Liver (tissue), 3 donors: ENCODE data around the gene TMEM204.

Experiments
- GABPA ChIP-seq, 2 donors: IDR thresholded peaks in 1 of 2; conservative IDR thresholded peaks in 1 of 2; 2 replicates each; pipeline ENCODE4 v1.6.1; 2016; ENCODE audit warnings: antibody characterized with exemption in 2 of 2, mild to moderate bottlenecking in 1 of 2, moderate library complexity in 1 of 2
- RAD21 ChIP-seq, 2 donors: IDR thresholded peaks; 2 replicates each; pipeline ENCODE4 v1.6.1; 2016; ENCODE audit warnings: antibody characterized with exemption in 2 of 2, mild to moderate bottlenecking in 2 of 2
- RXRA ChIP-seq, 2 donors: IDR thresholded peaks; 2 replicates each; pipeline ENCODE4 v1.6.1; 2017 to 2018; ENCODE audit warnings: antibody characterized with exemption in 2 of 2, mild to moderate bottlenecking in 1 of 2
- SP1 ChIP-seq: IDR thresholded peaks from 2 replicates; pipeline ENCODE4 v1.6.1; 2018; ENCODE audit warnings: antibody characterized with exemption, mild to moderate bottlenecking
- TAF1 ChIP-seq: conservative IDR thresholded peaks from 2 replicates; pipeline ENCODE4 v1.6.1; 2016; ENCODE audit warnings: antibody characterized with exemption, mild to moderate bottlenecking
- YY1 ChIP-seq: IDR thresholded peaks from 2 replicates; pipeline ENCODE4 v1.6.1; 2016; ENCODE audit warnings: antibody characterized with exemption, mild to moderate bottlenecking
- ZBTB33 ChIP-seq: IDR thresholded peaks from 2 replicates; pipeline ENCODE4 v1.6.1; 2016; ENCODE audit warnings: antibody characterized with exemption
- TF ChIP-seq, protein P1 (sequence below): IDR thresholded peaks from 2 replicates; pipeline ENCODE4 v1.6.1; 2016; ENCODE audit warnings: antibody characterized with exemption, mild to moderate bottlenecking
- TF ChIP-seq, protein P2 (sequence below): fragments of 150-350 bp; IDR thresholded peaks from 2 replicates; pipeline ENCODE4 v1.5.1; 2017; ENCODE audit warnings: improper control_type of control experiment, low read depth, low read length; ENCODE audit not compliant: missing input control
- donor health status: healthy.
- donor health status: healthy.

- TF ChIP-seq, protein P1, sequence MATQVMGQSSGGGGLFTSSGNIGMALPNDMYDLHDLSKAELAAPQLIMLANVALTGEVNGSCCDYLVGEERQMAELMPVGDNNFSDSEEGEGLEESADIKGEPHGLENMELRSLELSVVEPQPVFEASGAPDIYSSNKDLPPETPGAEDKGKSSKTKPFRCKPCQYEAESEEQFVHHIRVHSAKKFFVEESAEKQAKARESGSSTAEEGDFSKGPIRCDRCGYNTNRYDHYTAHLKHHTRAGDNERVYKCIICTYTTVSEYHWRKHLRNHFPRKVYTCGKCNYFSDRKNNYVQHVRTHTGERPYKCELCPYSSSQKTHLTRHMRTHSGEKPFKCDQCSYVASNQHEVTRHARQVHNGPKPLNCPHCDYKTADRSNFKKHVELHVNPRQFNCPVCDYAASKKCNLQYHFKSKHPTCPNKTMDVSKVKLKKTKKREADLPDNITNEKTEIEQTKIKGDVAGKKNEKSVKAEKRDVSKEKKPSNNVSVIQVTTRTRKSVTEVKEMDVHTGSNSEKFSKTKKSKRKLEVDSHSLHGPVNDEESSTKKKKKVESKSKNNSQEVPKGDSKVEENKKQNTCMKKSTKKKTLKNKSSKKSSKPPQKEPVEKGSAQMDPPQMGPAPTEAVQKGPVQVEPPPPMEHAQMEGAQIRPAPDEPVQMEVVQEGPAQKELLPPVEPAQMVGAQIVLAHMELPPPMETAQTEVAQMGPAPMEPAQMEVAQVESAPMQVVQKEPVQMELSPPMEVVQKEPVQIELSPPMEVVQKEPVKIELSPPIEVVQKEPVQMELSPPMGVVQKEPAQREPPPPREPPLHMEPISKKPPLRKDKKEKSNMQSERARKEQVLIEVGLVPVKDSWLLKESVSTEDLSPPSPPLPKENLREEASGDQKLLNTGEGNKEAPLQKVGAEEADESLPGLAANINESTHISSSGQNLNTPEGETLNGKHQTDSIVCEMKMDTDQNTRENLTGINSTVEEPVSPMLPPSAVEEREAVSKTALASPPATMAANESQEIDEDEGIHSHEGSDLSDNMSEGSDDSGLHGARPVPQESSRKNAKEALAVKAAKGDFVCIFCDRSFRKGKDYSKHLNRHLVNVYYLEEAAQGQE = no peak
- TF ChIP-seq, protein P2, sequence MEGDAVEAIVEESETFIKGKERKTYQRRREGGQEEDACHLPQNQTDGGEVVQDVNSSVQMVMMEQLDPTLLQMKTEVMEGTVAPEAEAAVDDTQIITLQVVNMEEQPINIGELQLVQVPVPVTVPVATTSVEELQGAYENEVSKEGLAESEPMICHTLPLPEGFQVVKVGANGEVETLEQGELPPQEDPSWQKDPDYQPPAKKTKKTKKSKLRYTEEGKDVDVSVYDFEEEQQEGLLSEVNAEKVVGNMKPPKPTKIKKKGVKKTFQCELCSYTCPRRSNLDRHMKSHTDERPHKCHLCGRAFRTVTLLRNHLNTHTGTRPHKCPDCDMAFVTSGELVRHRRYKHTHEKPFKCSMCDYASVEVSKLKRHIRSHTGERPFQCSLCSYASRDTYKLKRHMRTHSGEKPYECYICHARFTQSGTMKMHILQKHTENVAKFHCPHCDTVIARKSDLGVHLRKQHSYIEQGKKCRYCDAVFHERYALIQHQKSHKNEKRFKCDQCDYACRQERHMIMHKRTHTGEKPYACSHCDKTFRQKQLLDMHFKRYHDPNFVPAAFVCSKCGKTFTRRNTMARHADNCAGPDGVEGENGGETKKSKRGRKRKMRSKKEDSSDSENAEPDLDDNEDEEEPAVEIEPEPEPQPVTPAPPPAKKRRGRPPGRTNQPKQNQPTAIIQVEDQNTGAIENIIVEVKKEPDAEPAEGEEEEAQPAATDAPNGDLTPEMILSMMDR = no peak
- TF ChIP-seq RAD21 (IDR thresholded peaks at IDR 0.05) = no peak
- no peak for TF ChIP-seq ZBTB33
- no peak for TF ChIP-seq YY1
- no peak for TF ChIP-seq GABPA (IDR thresholded peaks at IDR 0.05 in 1 of 2, conservative IDR thresholded peaks at IDR 0.05 in 1 of 2)
- no peak for TF ChIP-seq RXRA (IDR thresholded peaks at IDR 0.05)
- TF ChIP-seq SP1 = no peak
- TF ChIP-seq TAF1 = no peak
Measured at GRCh38 chr16:1518626-1519135, 14.8 kb upstream of the TMEM204 start.
